Fibroblast of skin of back (primary cell): ENCODE results near the gene SULT1A3. TPM values are rescaled to one million over a fixed set of nuclear protein-coding genes. Genes with fewer than 3 reads are reported as not detected.
"Not testable (repeated sequence)": the region's sequence is repeated elsewhere in the genome, so short reads cannot be mapped to it uniquely, and the experiment has no call there.

ENCODE experiments used
- DNase-seq: peaks from one replicate; pipeline ENCODE4 v3.0.0-alpha.2; 2013
- polyA plus RNA-seq, 2 experiments: library from polyadenylated mRNA; unstranded; fragments of 120-200 nt; gene quantifications; one replicate each; pipeline ENCODE4 v1.2.1, GENCODE V29; 2013; ENCODE audit not compliant: insufficient read length in 2 of 2

Gene SULT1A3
- polyA plus RNA-seq (2013, experiment 1 of 2; ENCODE audit: insufficient read length), result 6.0 TPM
- 7.2 TPM for polyA plus RNA-seq (2013, experiment 2 of 2; ENCODE audit: insufficient read length)

GRCh38 chr16:30199049-30199448 lies at the start of gene SULT1A3:
Gene SULT1A3, plus strand, starts transcription at chr16:30199255. Its CDS starts 1,474 bp downstream, at chr16:30200729.
- not testable (repeated sequence) for DNase-seq

GRCh38 chr16:30151091-30151490 lies 48.0 kb upstream of the SULT1A3 start:
- no peak for DNase-seq

- no peak for DNase-seq
Observed at GRCh38 chr16:30152517-30152916, 46.5 kb upstream of the SULT1A3 start.

DNA sequence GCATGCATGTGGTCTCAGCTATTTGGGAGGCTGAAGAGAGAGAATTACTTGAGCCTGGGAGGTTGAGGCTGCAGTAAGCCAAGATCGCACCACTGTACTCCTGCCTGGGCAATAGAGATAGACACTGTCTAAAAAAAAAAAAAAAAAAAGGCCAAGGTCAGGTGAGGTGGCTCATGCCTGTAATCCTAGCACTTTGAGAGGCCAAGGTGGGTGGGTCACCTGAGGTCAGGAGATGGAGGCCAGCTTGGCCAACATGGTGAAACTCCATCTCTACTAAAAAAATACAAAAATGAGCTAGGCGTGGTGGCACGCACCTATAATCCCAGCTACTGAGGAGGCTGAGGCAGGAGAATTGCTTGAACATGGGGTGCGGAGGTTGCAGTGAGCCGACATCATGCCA lies 43.9 kb upstream of the SULT1A3 start:
- DNase-seq, result no peak

DNA sequence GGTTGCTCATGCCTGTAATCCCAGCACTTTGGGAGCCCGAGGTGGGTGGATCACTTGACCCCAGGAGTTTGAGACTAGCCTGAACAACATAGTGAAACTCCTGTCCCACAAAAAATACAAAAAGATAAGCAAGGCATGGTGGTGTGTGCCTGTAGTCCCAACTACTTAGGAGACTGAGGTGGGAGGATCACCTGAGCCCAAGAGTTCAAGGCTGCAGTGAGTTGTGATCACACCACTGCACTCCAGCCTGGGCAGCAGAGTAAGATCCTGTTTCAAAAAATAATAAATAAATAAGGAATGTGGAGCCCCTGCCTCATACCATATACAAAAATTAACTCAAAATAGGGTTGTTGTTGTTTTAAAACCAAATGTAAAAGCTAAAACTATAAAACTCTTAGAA lies 41.8 kb upstream of the SULT1A3 start:
- DNase-seq, result no peak

DNA sequence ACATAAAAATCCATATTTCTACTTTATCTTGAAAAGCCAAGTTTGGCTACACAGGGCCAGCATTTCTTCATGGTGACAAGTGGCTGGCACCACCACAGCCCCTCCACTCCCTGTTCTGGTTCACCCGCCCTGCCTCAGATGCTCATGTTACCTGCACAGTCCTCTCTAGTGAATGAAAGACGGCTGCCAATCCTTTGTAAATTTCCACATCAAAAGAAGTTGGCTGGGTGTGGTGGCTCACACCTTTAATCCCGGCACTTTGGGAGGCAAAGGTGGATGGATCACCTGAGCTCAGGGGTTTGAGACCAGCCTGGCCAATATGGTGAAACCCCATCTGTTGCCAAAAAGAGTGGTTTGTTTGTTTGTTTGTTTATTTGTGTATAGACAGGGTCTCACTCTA lies 35.5 kb upstream of the SULT1A3 start:
- DNase-seq, result no peak

DNA sequence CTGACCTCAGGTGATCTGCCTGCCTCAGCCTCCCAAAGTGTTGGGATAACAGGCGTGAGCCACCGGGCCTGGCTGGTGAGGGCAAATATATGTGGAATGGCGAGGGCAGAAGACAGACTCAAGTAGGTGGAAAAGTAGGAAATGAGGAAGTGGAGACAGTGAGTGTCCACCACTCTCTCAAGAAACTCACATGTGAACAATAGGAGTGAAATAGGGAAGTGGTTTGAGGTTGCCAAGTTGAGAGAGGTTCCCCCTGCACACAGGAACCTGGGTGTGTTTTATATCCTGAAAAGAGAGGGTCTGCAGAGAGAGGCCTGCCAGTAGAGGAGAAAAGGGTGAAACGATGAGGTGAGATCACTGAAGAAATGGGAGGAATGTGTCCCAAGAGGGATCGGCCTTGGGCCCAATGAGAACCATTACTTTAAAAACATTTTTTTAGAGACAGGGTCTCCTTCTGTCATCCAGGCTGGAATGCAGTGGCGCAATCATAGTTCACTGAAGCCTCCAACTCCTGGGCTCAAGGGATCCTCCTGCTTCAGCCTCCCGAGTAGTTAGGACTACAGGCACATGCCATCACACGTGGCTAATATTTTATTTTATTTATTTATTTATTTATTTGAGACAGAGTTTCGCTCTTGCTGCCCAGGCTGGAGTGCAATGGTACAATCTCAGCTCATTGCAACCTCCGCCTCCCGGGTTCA lies 32.7 kb upstream of the SULT1A3 start:
- no peak for DNase-seq

- not testable (repeated sequence) for DNase-seq
Observed at GRCh38 chr16:30168746-30169145, 30.3 kb upstream of the SULT1A3 start.

DNA sequence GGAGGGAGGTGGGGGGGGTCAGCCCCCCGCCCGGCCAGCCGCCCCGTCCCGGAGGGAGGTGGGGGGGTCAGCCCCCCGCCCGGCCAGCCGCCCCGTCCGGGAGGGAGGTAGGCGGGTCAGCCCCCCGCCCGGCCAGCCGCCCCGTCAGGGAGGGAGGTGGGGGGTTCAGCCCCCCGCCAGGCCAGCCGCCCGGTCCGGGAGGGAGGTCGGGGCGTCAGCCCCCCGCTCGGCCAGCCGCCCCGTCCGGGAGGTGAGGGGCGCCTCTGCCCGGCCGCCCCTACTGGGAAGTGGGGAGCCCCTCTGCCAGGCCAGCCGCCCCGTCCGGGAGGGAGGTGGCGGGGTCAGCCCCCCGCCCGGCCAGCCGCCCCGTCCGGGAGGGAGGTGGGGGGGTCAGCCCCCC lies 29.6 kb upstream of the SULT1A3 start:
- not testable (repeated sequence) for DNase-seq

DNA sequence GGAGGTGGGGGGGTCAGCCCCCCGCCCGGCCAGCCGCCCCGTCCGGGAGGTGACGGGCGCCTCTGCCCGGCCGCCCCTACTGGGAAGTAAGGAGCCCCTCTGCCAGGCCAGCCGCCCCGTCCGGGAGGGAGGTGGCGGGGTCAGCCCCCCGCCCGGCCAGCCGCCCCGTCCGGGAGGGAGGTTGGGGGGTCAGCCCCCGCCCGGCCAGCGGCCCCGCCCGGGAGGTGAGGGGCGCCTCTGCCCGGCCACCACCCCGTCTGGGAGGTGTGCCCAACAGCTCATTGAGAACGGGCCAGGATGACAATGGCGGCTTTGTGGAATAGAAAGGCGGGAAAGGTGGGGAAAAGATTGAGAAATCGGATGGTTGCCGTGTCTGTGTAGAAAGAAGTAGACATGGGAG lies 28.9 kb upstream of the SULT1A3 start:
- not testable (repeated sequence) for DNase-seq

DNA sequence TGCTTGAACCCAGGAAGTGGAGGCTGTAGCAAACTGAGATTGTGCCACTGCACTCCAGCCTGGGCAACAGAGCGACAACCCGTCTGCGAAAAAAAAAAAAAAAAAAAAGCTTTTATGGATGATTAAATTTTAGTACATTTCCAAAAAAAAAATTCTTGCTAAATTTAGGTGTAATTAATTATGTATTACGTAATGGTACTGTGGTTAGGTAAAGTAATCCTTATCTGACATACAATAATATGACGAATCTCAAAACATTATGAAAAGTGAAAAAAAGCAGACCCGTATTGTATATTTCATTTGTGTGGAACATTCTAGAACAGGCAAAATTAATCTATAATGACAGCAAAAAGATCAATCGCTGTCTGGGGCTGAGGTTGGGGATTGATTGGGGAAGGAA lies 26.0 kb upstream of the SULT1A3 start:
- no peak for DNase-seq

DNA sequence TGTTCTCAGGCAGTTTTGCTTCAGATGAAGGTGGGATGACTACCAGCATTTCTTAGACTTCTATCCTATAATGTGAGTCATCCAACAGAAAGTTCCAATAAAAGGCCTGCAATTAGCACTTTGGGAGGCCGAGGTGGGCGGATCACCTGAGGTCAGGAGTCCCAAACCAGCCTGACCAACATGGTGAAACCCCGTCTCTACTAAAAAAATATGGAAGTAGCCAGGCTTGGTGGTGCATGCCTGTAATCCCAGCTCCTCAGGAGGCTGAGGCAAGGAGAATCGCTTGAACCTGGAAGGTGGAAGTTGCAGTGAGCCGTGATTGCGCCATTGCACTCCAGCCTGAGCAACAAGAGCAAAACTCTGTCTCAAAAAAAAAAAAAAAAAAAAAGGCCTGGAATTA lies 22.2 kb upstream of the SULT1A3 start:
- not testable (repeated sequence) for DNase-seq

DNA sequence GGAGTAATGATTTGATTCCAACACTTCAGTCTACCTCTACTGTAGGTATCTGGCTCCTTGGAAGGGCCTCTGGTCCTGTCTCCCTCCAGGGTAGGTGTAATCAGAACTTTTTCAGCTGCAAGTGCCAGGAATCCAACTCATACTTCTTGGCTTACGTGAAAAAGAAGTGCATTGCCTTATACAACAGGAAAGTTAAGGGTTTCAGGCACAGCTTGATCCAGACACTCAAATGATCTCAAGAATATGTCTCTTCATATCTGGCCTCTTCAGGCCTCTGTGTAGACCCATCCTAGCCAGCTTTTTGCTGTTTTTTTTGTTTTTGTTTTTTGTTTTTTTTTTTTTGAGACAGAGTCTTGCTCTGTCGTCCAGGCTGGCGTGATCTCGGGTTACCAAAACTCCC lies 19.9 kb upstream of the SULT1A3 start:
- DNase-seq, result no peak

- no peak for DNase-seq
Observed at GRCh38 chr16:30179931-30180330, 19.1 kb upstream of the SULT1A3 start.

- no peak for DNase-seq
Observed at GRCh38 chr16:30180741-30181140, 18.3 kb upstream of the SULT1A3 start.

DNA sequence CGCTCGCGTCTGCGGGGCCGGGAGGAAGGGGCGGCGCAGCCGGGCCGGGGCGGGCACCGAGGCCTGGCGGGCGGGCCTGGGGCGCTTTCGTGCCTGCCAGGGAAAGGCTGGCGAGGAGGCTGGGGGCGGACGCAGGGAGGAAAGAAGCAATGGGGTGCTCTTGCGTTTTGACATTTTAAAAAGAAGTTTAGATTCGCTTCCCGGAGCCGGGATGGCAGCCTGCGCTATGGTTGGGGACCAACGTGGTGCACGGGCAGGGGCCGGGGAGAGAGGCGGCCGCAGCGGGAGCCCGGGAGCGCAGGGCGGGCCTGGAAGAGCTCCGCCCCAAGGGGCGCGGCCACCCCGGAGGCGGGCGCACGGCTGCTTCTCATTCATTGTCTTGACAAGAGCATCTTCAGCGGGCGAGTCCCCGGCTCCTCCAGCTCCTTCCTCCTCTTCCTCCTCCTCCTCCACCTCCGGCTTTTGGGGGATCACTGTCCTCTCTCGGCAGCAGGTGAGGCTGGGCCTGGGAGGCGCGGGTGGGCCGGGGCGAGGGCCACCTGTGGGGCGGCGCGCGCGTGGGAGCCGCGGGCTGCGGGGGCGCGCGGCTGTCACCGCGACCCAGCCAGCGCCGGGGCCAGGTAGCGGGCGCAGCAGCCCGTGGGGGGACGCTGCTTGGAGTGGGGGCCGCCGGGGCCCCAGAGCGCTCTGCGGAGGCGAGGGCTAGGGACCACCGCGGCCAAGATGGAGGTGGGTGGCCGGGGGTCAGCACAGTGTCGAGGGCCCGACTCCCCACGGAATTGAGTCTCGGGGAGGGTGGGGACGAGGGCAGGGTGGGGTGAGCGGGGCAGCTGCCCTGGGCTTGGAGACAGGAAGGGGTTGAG lies 15.6 kb upstream of the SULT1A3 start, which contains the start of gene CORO1A:
Gene CORO1A, plus strand, starts transcription at position 370 of the 863 bp plus-strand sequence. CDS start 1,608 bp downstream, outside the sequence.
- DNase-seq, result peak; percentile 77

- DNase-seq, result no peak
Observed at GRCh38 chr16:30184096-30184890, 14.8 kb upstream of the SULT1A3 start.

GRCh38 chr16:30184891-30185682 lies 14.0 kb upstream of the SULT1A3 start:
- no peak for DNase-seq

- DNase-seq, result no peak
Observed at GRCh38 chr16:30185683-30186421, 13.2 kb upstream of the SULT1A3 start.

DNA sequence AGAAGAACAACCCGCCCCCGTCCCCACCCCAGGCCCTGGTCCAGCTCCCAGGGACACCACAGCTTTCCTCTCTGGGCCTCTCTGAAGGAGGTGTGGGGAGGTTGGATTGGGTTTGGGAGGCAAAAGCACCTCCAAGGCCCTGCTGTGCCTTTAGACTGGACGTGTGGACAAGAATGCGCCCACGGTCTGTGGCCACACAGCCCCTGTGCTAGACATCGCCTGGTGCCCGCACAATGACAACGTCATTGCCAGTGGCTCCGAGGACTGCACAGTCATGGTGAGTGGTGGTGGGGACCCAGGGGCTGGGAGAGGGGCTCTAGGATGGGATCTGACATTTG lies 12.6 kb upstream of the SULT1A3 start:
- DNase-seq, result no peak
